Naive thymus-derived CD4-positive, alpha-beta T cell (primary cell): ENCODE data around the gene CFAP20DC. TPM values are rescaled to one million over a fixed set of nuclear protein-coding genes. Genes with fewer than 3 reads are reported as not detected.

Experiments
- ATAC-seq: fragments of 150-1000 bp; cut with Tn5 transposase; 2 replicates; pipeline ENCODE4 v1.10.0; 2021; ENCODE audit warnings: mild to moderate bottlenecking, moderate library complexity
- CTCF ChIA-PET: fragments of 350-600 bp; sonication (Branson Sonifier 250); formaldehyde crosslinking; loops from one replicate; lab custom pipeline; 2021; ENCODE audit warnings: antibody characterized with exemption; lab: Charles Lee
- POLR2A ChIA-PET: fragments of 350-600 bp; sonication (Branson Sonifier 250); formaldehyde crosslinking; loops from one replicate; lab custom pipeline; 2021; ENCODE audit warnings: antibody characterized with exemption, inconsistent platforms; lab: Charles Lee
- DNase-seq, 9 donors: peaks; one replicate each; pipeline versions ENCODE4 v3.0.0 to v3.0.0-alpha.2; 2020 to 2022; ENCODE audit warnings: mixed read lengths in 1 of 9
- H3K27ac ChIP-seq: one replicate; pipeline ENCODE4 v1.7.0; 2013; ENCODE audit warnings: mild to moderate bottlenecking, low read depth, low read length, moderate library complexity
- H3K27me3 ChIP-seq, 2 donors: one replicate each; pipeline ENCODE4 v1.7.0; 2013; ENCODE audit warnings: low read length in 2 of 2, mild to moderate bottlenecking in 2 of 2, moderate library complexity in 2 of 2; ENCODE audit not compliant: control insufficient read depth in 2 of 2, insufficient read depth in 2 of 2
- H3K36me3 ChIP-seq, 3 experiments: 1 replicate in 2 of 3; 2 replicates in 1 of 3; pipeline ENCODE4 v1.7.0; 2013; ENCODE audit warnings: low read length in 3 of 3, mild to moderate bottlenecking in 3 of 3, moderate library complexity in 1 of 3; ENCODE audit not compliant: insufficient read depth in 3 of 3, control insufficient read depth in 2 of 3
- H3K4me1 ChIP-seq, 2 donors: one replicate each; pipeline ENCODE4 v1.7.0; 2013; ENCODE audit warnings: low read length in 2 of 2, mild to moderate bottlenecking in 2 of 2, moderate library complexity in 1 of 2; ENCODE audit not compliant: control insufficient read depth in 2 of 2, insufficient read depth in 2 of 2
- H3K4me3 ChIP-seq: 2 replicates; pipeline ENCODE4 v1.7.0; 2013; ENCODE audit warnings: mild to moderate bottlenecking, low read length
- H3K9me3 ChIP-seq, 3 experiments: 1 replicate in 2 of 3; 2 replicates in 1 of 3; pipeline ENCODE4 v1.7.0; 2013; ENCODE audit warnings: low read length in 3 of 3; ENCODE audit not compliant: control insufficient read depth in 2 of 3
- H3K27ac Mint-ChIP-seq, 9 donors: one replicate each; pipeline ENCODE4 v1.8.0; 2020 to 2022; ENCODE audit warnings: mixed read lengths in 9 of 9, mild to moderate bottlenecking in 8 of 9, moderate library complexity in 5 of 9, inconsistent platforms in 2 of 9
- H3K27me3 Mint-ChIP-seq, 5 donors: one replicate each; pipeline ENCODE4 v1.8.0; 2021 to 2022; ENCODE audit warnings: mixed read lengths in 5 of 5, mild to moderate bottlenecking in 1 of 5
- H3K36me3 Mint-ChIP-seq, 5 donors: one replicate each; pipeline ENCODE4 v1.8.0; 2020 to 2022; ENCODE audit warnings: mixed read lengths in 5 of 5, mild to moderate bottlenecking in 3 of 5, inconsistent platforms in 1 of 5
- H3K4me1 Mint-ChIP-seq, 7 donors: one replicate each; pipeline ENCODE4 v1.8.0; 2020 to 2022; ENCODE audit warnings: mixed read lengths in 7 of 7, mild to moderate bottlenecking in 3 of 7, inconsistent platforms in 1 of 7
- H3K4me3 Mint-ChIP-seq, 10 donors: one replicate each; pipeline ENCODE4 v1.8.0; 2020 to 2022; ENCODE audit warnings: mild to moderate bottlenecking in 10 of 10, mixed read lengths in 10 of 10, moderate library complexity in 6 of 10, inconsistent platforms in 2 of 10
- H3K9me3 Mint-ChIP-seq, 11 donors: one replicate each; pipeline ENCODE4 v1.8.0; 2020 to 2022; ENCODE audit warnings: mixed read lengths in 11 of 11, mild to moderate bottlenecking in 4 of 11, inconsistent platforms in 1 of 11, moderate library complexity in 1 of 11
- intact Hi-C, 2 donors: fragments of 100-400 bp; cut with micrococcal nuclease; formaldehyde crosslinking; loops; one replicate each; pipeline ENCODE4 v1.15.1; 2023
- polyA plus RNA-seq, 2 donors: library from polyadenylated mRNA; unstranded; fragments of 300-500 nt; fragmentation: Illumina TruSeq; gene quantifications; one replicate each; pipeline ENCODE4 v1.2.3, GENCODE V29; 2021
- total RNA-seq, 6 experiments: library from RNA in 5 of 6; stranded (reverse) in 5 of 6; gene quantifications; 1 replicate in 5 of 6; 2 replicates in 1 of 6; pipeline ENCODE4 v1.2.3 and lab custom pipeline; 2021 to 2026

The CFAP20DC gene
- total and polyA plus RNA-seq, 7 experiments from 2014 or later, result 0.24 to 1.2 (median 0.42) TPM; not detected in 3

DNA sequence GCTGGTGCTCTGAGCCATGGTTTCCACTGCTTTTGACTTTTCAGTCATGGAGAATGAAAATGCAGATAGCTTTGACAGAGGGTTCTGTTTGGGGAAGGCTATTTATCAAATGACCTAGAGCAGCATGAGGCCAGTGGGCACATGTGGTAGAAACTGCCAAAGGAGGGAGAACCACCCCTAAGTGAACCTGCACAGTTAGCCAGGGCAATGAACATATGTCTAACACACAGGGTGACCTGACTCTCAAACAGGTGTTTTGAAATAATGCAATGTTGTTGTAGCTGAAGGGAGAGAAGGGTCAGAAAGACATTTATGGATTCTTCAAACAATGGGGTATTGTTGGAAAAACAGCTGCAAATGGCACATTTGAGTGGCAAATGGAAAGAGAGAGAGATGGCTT lies 208.9 kb downstream of the CFAP20DC start:
- Histone ChIP-seq H3K27me3 (no peaks in the 10 kb centered on the region), H3K9me3 (no peaks in the 10 kb centered on the region), H3K27ac (no peak overlapping the region), H3K4me3 (no peak overlapping the region), H3K4me1 (no peaks in the 10 kb centered on the region), H3K36me3 (no peaks in the 10 kb centered on the region)
- no peaks in the 10 kb centered on the region for H3K4me1 Mint-ChIP-seq
- H3K27ac Mint-ChIP-seq, result no peak overlapping the region
- ATAC-seq (no peak), DNase-seq (no peak)
- ChIA-PET CTCF (no interaction called here), POLR2A (no interaction called here)
- no peaks in the 10 kb centered on the region for H3K9me3 Mint-ChIP-seq
- intact Hi-C loops, result no loop called here
- H3K36me3 Mint-ChIP-seq, result no peaks in the 10 kb centered on the region
- no peak overlapping the region for H3K4me3 Mint-ChIP-seq
- peaks cover 0 to 10% (median 0%) of the 10 kb centered on the region in 5 donors for H3K27me3 Mint-ChIP-seq

DNA sequence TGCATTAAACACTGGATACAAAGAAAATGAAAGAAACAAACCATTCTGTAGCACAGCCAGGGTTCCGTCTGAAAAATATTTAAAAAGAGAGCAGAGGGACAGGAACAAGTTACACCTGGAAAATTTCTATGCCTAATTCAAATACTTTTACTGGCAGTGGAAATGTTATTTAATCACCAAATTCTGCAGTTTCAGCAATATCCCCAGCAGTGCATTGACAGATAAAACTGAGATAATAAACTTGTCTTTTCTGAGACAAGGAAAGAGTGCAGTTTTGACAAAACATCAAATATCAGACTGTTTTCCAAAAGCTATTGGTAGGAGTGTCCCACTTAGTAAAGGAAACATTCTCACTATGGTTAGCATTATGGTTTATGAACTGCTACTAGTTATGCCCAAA lies 209.9 kb downstream of the CFAP20DC start:
- Histone ChIP-seq H3K36me3 (no peaks in the 10 kb centered on the region), H3K27me3 (no peaks in the 10 kb centered on the region), H3K4me3 (no peak overlapping the region), H3K9me3 (no peaks in the 10 kb centered on the region), H3K27ac (no peak overlapping the region), H3K4me1 (no peaks in the 10 kb centered on the region)
- intact Hi-C loops, result no loop called here
- POLR2A ChIA-PET, result no interaction called here
- ATAC-seq (no peak), DNase-seq (no peak)
- CTCF ChIA-PET, result no interaction called here
- H3K27ac Mint-ChIP-seq, result no peak overlapping the region
- H3K4me1 Mint-ChIP-seq, result no peaks in the 10 kb centered on the region
- H3K4me3 Mint-ChIP-seq, result no peak overlapping the region
- H3K36me3 Mint-ChIP-seq, result no peaks in the 10 kb centered on the region
- H3K27me3 Mint-ChIP-seq, result peaks cover 0 to 10% (median 0%) of the 10 kb centered on the region in 5 donors
- no peaks in the 10 kb centered on the region for H3K9me3 Mint-ChIP-seq

DNA sequence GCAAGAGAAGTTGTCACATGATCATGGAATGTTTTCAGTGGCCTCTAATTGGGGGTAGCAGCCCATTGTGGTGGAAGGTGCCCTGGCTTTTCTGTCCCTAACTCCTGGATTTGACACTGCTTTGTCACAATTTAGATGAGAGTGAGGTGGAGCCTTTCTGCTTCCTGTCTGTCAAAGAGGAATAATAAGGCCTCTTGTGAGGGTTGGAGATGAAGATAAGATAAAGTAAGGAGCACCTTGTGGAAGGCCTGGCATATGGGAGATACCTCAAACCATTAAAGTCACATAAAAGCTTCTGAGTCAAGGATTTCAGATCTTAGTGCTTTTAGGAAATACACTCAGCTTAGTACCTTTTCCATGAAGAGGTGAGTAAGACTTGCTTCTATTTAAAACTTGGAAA lies 210.6 kb downstream of the CFAP20DC start:
- intact Hi-C loops, result no loop called here
- no peak for ATAC-seq
- Mint-ChIP-seq H3K4me1 (no peaks in the 10 kb centered on the region), H3K36me3 (no peaks in the 10 kb centered on the region), H3K27ac (no peak overlapping the region), H3K27me3 (peaks cover 0 to 10% (median 0%) of the 10 kb centered on the region in 5 donors), H3K4me3 (no peak overlapping the region), H3K9me3 (no peaks in the 10 kb centered on the region)
- ChIA-PET POLR2A (no interaction called here), CTCF (no interaction called here)
- Histone ChIP-seq H3K27ac (no peak overlapping the region), H3K4me3 (no peak overlapping the region), H3K27me3 (no peaks in the 10 kb centered on the region), H3K9me3 (no peaks in the 10 kb centered on the region), H3K36me3 (no peaks in the 10 kb centered on the region), H3K4me1 (no peaks in the 10 kb centered on the region)
- DNase-seq, result no peak

DNA sequence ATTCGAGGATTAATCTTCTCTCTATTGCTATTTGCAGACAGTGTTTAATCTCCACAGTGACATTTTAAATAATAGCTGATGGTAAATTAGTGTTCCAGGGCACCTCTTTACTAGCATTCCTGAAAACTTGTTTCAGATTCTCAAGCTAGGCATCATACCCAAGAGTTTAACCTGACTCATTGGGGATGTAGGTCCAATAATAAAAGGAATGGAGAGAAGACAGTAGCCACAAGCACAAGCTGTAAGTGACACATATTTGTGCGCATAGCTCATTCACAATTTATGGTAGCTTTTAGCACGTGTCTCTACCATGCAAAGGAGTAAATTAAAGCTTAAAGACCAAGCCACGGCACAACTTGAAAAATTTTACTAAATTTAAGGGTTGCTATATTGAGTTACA lies 212.0 kb downstream of the CFAP20DC start:
- DNase-seq (no peak), ATAC-seq (no peak)
- Histone ChIP-seq H3K27ac (no peak overlapping the region), H3K4me1 (no peaks in the 10 kb centered on the region), H3K4me3 (no peak overlapping the region), H3K9me3 (no peaks in the 10 kb centered on the region), H3K36me3 (no peaks in the 10 kb centered on the region), H3K27me3 (no peaks in the 10 kb centered on the region)
- no peaks in the 10 kb centered on the region for H3K36me3 Mint-ChIP-seq
- intact Hi-C loops, result no loop called here
- ChIA-PET POLR2A (no interaction called here), CTCF (no interaction called here)
- no peak overlapping the region for H3K4me3 Mint-ChIP-seq
- peaks cover 0 to 10% (median 2%) of the 10 kb centered on the region in 5 donors for H3K27me3 Mint-ChIP-seq
- H3K27ac Mint-ChIP-seq, result no peak overlapping the region
- H3K4me1 Mint-ChIP-seq, result no peaks in the 10 kb centered on the region
- no peaks in the 10 kb centered on the region for H3K9me3 Mint-ChIP-seq

DNA sequence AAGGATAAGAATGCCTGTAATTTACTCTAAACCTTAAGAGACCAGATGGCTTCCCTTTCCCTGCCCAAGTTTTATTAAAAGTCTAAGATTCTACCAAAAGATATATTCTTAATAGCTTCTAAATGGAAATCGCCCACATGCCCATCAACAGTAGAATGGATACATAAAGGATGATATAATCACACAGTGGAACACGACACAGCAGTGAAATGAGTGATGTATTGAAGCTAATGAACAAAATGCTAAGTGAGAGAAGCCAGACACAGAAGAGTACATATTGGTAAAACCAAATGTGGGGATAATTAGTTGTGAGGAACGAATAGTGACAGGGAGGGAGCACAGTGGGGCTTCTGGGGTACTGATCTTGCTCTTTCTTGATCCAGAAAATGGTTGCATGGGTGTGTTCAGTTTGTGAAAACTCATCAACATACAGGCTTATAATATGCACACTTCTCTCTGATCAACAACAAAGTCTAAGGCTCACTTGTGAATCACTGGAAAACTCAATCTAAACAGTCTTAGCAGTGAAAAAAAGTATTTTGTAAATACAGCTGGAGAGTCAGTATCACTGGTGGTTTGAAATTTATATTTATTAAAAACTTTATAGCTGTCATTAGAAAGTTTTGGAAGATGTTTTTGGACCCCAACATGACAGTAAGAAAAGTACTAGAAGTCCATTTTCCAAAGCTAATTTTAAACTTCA lies 212.5 kb downstream of the CFAP20DC start:
- Mint-ChIP-seq H3K4me3 (no peak overlapping the region), H3K9me3 (no peaks in the 10 kb centered on the region), H3K27ac (no peak overlapping the region), H3K36me3 (no peaks in the 10 kb centered on the region), H3K27me3 (peaks cover 0 to 10% (median 2%) of the 10 kb centered on the region in 5 donors), H3K4me1 (no peaks in the 10 kb centered on the region)
- Histone ChIP-seq H3K4me1 (no peaks in the 10 kb centered on the region), H3K36me3 (no peaks in the 10 kb centered on the region), H3K9me3 (no peaks in the 10 kb centered on the region), H3K27me3 (no peaks in the 10 kb centered on the region), H3K4me3 (no peak overlapping the region), H3K27ac (no peak overlapping the region)
- ChIA-PET CTCF (no interaction called here), POLR2A (no interaction called here)
- DNase-seq (no peak), ATAC-seq (no peak)
- intact Hi-C loops, result no loop called here

DNA sequence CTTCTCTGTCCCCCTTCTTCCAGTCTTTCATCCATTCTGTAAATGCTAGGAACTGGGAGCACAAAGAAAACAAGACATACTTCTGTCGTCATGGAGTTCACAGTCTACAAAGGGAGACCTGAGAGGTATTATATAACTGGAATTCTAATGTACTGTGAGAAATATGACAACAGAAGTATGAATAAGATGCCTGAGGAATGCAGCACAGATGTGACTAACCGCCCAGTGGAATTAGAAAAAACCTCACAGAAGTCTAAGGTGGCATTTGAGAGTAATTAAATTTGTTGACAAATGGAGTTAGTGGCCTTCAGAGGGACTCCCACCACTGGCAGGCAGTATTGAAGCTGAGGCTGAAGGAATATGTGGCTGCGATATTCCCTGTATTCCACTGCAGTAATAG lies 214.7 kb downstream of the CFAP20DC start:
- Mint-ChIP-seq H3K9me3 (no peaks in the 10 kb centered on the region), H3K4me1 (no peaks in the 10 kb centered on the region), H3K4me3 (no peak overlapping the region), H3K27ac (no peak overlapping the region), H3K27me3 (peaks cover 4 to 13% (median 5%) of the 10 kb centered on the region in 5 donors), H3K36me3 (no peaks in the 10 kb centered on the region)
- intact Hi-C loops, result no loop called here
- H3K27me3 ChIP-seq, result no peaks in the 10 kb centered on the region
- CTCF ChIA-PET, result no interaction called here
- no peak for ATAC-seq
- no peaks in the 10 kb centered on the region for H3K36me3 ChIP-seq
- no peak overlapping the region for H3K4me3 ChIP-seq
- no peaks in the 10 kb centered on the region for H3K4me1 ChIP-seq
- H3K9me3 ChIP-seq, result no peaks in the 10 kb centered on the region
- POLR2A ChIA-PET, result no interaction called here
- no peak for DNase-seq
- no peak overlapping the region for H3K27ac ChIP-seq

DNA sequence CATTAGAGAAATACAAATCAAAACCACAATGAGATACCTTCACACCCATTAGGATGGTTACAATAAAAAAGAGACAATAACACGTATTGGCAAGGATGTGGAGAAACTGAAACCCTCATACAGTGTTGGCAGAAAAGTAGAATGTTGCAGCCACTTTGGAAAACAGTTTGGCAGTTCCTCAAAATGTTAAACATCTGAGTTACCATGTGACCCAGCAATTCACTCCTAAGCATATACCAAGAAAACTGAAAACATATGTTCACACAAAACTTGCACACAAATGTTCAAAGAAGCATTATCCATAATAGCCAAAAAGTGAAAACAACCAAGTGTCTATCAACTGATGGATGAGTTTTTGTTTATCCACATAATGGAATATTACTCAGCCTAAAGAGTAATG lies 216.3 kb downstream of the CFAP20DC start:
- Histone ChIP-seq H3K27ac (no peak overlapping the region), H3K9me3 (no peaks in the 10 kb centered on the region), H3K27me3 (no peaks in the 10 kb centered on the region), H3K36me3 (no peaks in the 10 kb centered on the region), H3K4me1 (no peaks in the 10 kb centered on the region), H3K4me3 (no peak overlapping the region)
- DNase-seq, result no peak
- Mint-ChIP-seq H3K27ac (no peak overlapping the region), H3K4me1 (no peaks in the 10 kb centered on the region), H3K4me3 (no peak overlapping the region), H3K36me3 (no peaks in the 10 kb centered on the region), H3K9me3 (no peaks in the 10 kb centered on the region), H3K27me3 (peaks cover 0 to 9% (median 6%) of the 10 kb centered on the region in 5 donors)
- CTCF ChIA-PET, result no interaction called here
- intact Hi-C loops, result no loop called here
- no peak for ATAC-seq
- POLR2A ChIA-PET, result no interaction called here
